ENCODE measurements around the gene MRO. TPM values are rescaled to one million over a fixed set of nuclear protein-coding genes. Genes with fewer than 3 reads are reported as not detected.

Gene MRO
- total and polyA plus RNA-seq, 7 donors = 0.11 to 1.7 (median 0.82) TPM

DNA sequence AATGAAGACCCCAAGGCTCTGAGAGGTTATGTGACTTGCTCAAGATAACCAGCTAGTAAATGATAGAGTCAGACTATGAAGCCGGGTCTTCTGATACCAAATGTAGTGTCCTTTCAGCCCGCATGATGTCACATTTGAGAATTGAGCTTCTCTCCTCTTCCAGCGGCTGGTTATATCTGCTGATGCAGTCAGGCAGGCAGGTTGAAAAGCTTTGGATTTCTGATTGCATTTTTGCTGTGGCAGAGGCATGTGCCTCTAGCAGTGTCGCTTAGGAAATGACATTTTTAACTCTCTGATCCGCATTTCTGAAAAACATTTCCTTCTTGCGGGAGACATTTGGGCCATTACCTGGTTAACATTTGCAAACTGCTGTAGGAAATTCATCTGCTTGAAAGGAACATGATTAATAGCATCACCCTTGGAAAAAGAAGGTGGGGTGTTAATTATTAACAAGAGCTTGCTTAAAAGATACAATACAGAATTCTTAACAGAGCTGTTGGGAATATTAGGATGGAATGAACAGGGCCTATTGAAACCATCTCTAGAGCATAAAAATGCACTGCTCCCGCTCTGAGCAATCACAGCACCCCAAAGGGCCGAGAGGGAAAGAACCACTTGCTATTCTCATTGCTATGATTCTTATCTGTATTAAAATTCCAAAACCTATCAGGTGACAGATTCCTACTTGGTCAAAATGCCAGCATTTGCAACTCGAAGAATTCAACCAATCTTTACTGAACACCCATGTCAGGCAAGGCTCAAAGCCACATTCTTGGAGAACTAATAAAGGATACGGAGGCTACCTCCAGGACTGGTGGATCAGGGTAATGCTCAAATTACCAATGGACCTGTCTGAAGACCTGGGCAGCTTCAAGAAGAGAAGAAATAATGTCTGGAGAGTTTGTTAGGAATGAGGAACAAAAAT lies 25.9 kb downstream of the MRO start:
- 89 to 92% (median 90%) methylated on average over 10 of the region's 10 CpGs for WGBS, 3 donors
- intact Hi-C loops (cut with DNase I) = no loop called here
- Histone ChIP-seq H3K27ac (no peak overlapping the region), H3K9me3 (no peaks in the 10 kb centered on the region), H3K4me1 (no peaks in the 10 kb centered on the region), H3K27me3 (ENCODE audit: insufficient read depth in 3 of 3, low read length in 2 of 3) (no peaks in the 10 kb centered on the region), H3K36me3 (ENCODE audit: insufficient read depth in 1 of 2, low read depth in 1 of 2) (no peaks in the 10 kb centered on the region), H3K4me3 (no peak overlapping the region)
- ATAC-seq (no peak), DNase-seq (no peak)
- TF ChIP-seq, protein P1, sequence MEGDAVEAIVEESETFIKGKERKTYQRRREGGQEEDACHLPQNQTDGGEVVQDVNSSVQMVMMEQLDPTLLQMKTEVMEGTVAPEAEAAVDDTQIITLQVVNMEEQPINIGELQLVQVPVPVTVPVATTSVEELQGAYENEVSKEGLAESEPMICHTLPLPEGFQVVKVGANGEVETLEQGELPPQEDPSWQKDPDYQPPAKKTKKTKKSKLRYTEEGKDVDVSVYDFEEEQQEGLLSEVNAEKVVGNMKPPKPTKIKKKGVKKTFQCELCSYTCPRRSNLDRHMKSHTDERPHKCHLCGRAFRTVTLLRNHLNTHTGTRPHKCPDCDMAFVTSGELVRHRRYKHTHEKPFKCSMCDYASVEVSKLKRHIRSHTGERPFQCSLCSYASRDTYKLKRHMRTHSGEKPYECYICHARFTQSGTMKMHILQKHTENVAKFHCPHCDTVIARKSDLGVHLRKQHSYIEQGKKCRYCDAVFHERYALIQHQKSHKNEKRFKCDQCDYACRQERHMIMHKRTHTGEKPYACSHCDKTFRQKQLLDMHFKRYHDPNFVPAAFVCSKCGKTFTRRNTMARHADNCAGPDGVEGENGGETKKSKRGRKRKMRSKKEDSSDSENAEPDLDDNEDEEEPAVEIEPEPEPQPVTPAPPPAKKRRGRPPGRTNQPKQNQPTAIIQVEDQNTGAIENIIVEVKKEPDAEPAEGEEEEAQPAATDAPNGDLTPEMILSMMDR (IDR thresholded peaks at IDR 0.05) = no peak

DNA sequence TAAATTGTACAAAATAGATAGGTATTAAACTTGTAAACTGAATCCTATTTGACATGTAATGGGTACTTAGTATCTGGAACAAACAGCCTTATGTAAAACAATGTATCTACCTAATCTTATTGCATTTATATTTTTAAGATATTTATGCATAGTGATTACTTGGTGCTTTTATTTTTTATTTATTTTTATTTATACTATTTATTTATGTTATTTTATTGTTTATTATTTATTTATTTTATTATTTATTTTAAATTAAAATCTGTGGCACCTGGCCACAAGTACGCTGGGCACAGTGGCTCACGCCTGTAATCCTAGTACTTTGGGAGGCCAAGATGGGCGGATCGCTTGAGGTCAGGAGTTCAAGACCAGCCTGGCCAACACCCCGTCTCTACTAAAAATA lies 26.9 kb downstream of the MRO start:
- intact Hi-C loops (cut with DNase I) = no loop called here
- TF ChIP-seq, protein P1 (IDR thresholded peaks at IDR 0.05) = no peak
- no peaks in the 10 kb centered on the region for H3K4me1 ChIP-seq
- 83 to 93% (median 86%) methylated on average over 5 of the region's 5 CpGs for WGBS, 3 donors
- no peak overlapping the region for H3K27ac ChIP-seq
- no peaks in the 10 kb centered on the region for H3K9me3 ChIP-seq
- no peaks in the 10 kb centered on the region for H3K27me3 ChIP-seq (ENCODE audit: insufficient read depth in 3 of 3, low read length in 2 of 3)
- no peak overlapping the region for H3K4me3 ChIP-seq
- DNase-seq = no peak
- H3K36me3 ChIP-seq (ENCODE audit: insufficient read depth in 1 of 2, low read depth in 1 of 2) = no peaks in the 10 kb centered on the region
- ATAC-seq = no peak

- 81 to 87% (median 85%) methylated on average over 4 of the region's 4 CpGs for WGBS, 3 donors
- no peak for ATAC-seq
- H3K4me3 ChIP-seq = no peak overlapping the region
- intact Hi-C loops (cut with DNase I) = no loop called here
- DNase-seq = no peak
- no peak overlapping the region for H3K27ac ChIP-seq
- H3K27me3 ChIP-seq (ENCODE audit: insufficient read depth in 3 of 3, low read length in 2 of 3) = no peaks in the 10 kb centered on the region
- TF ChIP-seq, protein P1 (IDR thresholded peaks at IDR 0.05) = no peak
- no peaks in the 10 kb centered on the region for H3K9me3 ChIP-seq
- no peaks in the 10 kb centered on the region for H3K36me3 ChIP-seq (ENCODE audit: insufficient read depth in 1 of 2, low read depth in 1 of 2)
- no peaks in the 10 kb centered on the region for H3K4me1 ChIP-seq
Observed at GRCh38 chr18:50791599-50792438, 28.0 kb downstream of the MRO start.

GRCh38 chr18:50790948-50791347 lies 28.9 kb downstream of the MRO start:
- no peak overlapping the region for H3K27ac ChIP-seq
- no peaks in the 10 kb centered on the region for H3K36me3 ChIP-seq (ENCODE audit: insufficient read depth in 1 of 2, low read depth in 1 of 2)
- H3K4me3 ChIP-seq = no peak overlapping the region
- DNase-seq = no peak
- no peak for ATAC-seq
- TF ChIP-seq, protein P1 (IDR thresholded peaks at IDR 0.05) = no peak
- no peaks in the 10 kb centered on the region for H3K27me3 ChIP-seq (ENCODE audit: insufficient read depth in 3 of 3, low read length in 2 of 3)
- 66% methylated on average over 3 of the region's 3 CpGs for WGBS, 3 donors
- H3K9me3 ChIP-seq = no peaks in the 10 kb centered on the region
- intact Hi-C loops (cut with DNase I) = no loop called here
- H3K4me1 ChIP-seq = no peaks in the 10 kb centered on the region

All from psoas muscle (tissue), 8 donors.